ENCODE results near the gene STXBP5.

Gene STXBP5

GRCh38 chr6:147204060-147204785 is at the start of gene STXBP5:
TSS of gene STXBP5 (plus strand) at chr6:147204417. CDS start at chr6:147204533, 116 bp downstream.
- Histone ChIP-seq H3K36me3 (ENCODE audit: insufficient read depth, low read length) (no peaks in the 10 kb centered on the region), H3K4me1 (ENCODE audit: insufficient read depth, low read length) (peaks cover 15% of the 10 kb centered on the region), H3K9me3 (ENCODE audit: low read length) (no peaks in the 10 kb centered on the region), H3K4me3 (ENCODE audit: low read length) (peak within 1 kb of the TSS; percentile 70), H2AFZ (ENCODE audit: low read depth, low read length) (peak within 1 kb of the TSS; percentile 97), H3K27me3 (ENCODE audit: insufficient read depth, low read length) (no peaks in the 10 kb centered on the region)

GRCh38 chr6:147154454-147154853 is 49.8 kb upstream of the STXBP5 start:
- Histone ChIP-seq H2AFZ (ENCODE audit: low read depth, low read length) (no peak overlapping the region), H3K4me1 (ENCODE audit: insufficient read depth, low read length) (no peaks in the 10 kb centered on the region), H3K4me3 (ENCODE audit: low read length) (no peak overlapping the region), H3K36me3 (ENCODE audit: insufficient read depth, low read length) (no peaks in the 10 kb centered on the region), H3K27me3 (ENCODE audit: insufficient read depth, low read length) (no peaks in the 10 kb centered on the region), H3K9me3 (ENCODE audit: low read length) (no peaks in the 10 kb centered on the region)

DNA sequence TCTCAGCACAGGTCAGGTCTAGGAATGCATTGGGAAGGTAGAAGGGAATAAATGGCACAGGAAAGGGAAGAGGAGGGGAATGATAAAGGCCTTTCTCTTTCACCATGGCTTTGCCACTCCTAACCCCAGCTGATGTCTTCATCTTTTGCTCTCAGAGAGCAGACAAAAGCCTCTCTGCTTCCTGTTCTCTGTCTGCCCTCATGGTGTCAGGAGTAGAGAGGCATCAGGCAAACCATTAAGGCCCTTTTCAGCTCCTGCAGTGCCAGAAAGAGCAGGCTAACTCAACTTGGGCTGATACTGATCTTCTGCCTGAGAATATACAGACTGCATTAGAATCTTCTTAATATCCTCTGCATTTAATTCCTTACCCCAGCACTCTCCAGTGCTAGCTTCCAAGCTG is 48.0 kb upstream of the STXBP5 start:
- no peak overlapping the region for H3K4me3 ChIP-seq (ENCODE audit: low read length)
- no peaks in the 10 kb centered on the region for H3K36me3 ChIP-seq (ENCODE audit: insufficient read depth, low read length)
- H2AFZ ChIP-seq (ENCODE audit: low read depth, low read length), result no peak overlapping the region
- H3K27me3 ChIP-seq (ENCODE audit: insufficient read depth, low read length), result no peaks in the 10 kb centered on the region
- H3K9me3 ChIP-seq (ENCODE audit: low read length), result no peaks in the 10 kb centered on the region
- H3K4me1 ChIP-seq (ENCODE audit: insufficient read depth, low read length), result no peaks in the 10 kb centered on the region

GRCh38 chr6:147156799-147157382 is 47.3 kb upstream of the STXBP5 start:
- no peak overlapping the region for H2AFZ ChIP-seq (ENCODE audit: low read depth, low read length)

DNA sequence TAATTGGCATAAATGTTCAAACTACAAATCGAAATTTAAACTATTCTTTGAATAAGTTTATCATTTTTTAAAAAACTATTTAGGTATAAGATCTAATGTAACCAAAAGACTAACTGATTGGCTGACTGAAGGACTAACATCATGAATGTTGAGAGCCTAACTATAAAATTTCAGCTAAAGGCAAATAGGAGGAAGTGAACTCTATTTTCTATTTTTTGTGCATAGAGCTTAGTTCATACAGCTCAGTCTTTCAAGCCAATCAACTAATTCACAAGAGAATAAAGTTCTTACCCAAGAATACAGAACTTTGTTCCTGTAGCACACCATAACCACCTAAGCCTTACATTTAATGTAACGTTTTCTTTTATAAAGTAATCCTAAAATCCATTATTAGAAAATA is 46.3 kb upstream of the STXBP5 start:
- Histone ChIP-seq H3K4me3 (ENCODE audit: low read length) (no peak overlapping the region), H3K4me1 (ENCODE audit: insufficient read depth, low read length) (no peaks in the 10 kb centered on the region), H2AFZ (ENCODE audit: low read depth, low read length) (no peak overlapping the region), H3K36me3 (ENCODE audit: insufficient read depth, low read length) (no peaks in the 10 kb centered on the region), H3K9me3 (ENCODE audit: low read length) (no peaks in the 10 kb centered on the region), H3K27me3 (ENCODE audit: insufficient read depth, low read length) (no peaks in the 10 kb centered on the region)

More at GRCh38 chr6:147156799-147157382, 47.3 kb upstream of the STXBP5 start:
- Histone ChIP-seq H3K27me3 (ENCODE audit: insufficient read depth, low read length) (no peaks in the 10 kb centered on the region), H3K9me3 (ENCODE audit: low read length) (no peaks in the 10 kb centered on the region), H3K36me3 (ENCODE audit: insufficient read depth, low read length) (no peaks in the 10 kb centered on the region), H3K4me3 (ENCODE audit: low read length) (no peak overlapping the region), H3K4me1 (ENCODE audit: insufficient read depth, low read length) (no peaks in the 10 kb centered on the region)

DNA sequence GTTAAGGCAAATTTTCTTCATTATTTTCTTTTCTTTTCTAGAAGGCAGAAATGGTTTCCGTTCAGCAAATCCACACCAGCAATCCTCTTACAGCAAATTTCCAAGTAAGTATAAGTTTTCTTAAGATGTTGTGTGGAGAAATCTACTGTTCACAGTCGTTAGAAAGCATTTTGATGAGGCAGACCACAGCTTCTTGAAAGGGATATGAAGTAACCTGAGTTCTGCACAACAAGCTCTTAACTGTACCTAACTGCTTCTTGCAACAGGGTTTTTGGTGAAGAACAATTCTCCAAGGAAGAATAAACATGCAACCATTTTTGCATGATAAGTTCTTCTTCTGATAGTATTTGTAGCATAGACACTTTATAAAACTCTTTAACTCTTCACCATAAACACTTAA is 45.3 kb upstream of the STXBP5 start:
- H3K4me1 ChIP-seq (ENCODE audit: insufficient read depth, low read length), result no peaks in the 10 kb centered on the region
- no peaks in the 10 kb centered on the region for H3K36me3 ChIP-seq (ENCODE audit: insufficient read depth, low read length)
- no peak overlapping the region for H3K4me3 ChIP-seq (ENCODE audit: low read length)
- H3K9me3 ChIP-seq (ENCODE audit: low read length), result no peaks in the 10 kb centered on the region
- no peaks in the 10 kb centered on the region for H3K27me3 ChIP-seq (ENCODE audit: insufficient read depth, low read length)
- no peak overlapping the region for H2AFZ ChIP-seq (ENCODE audit: low read depth, low read length)

DNA sequence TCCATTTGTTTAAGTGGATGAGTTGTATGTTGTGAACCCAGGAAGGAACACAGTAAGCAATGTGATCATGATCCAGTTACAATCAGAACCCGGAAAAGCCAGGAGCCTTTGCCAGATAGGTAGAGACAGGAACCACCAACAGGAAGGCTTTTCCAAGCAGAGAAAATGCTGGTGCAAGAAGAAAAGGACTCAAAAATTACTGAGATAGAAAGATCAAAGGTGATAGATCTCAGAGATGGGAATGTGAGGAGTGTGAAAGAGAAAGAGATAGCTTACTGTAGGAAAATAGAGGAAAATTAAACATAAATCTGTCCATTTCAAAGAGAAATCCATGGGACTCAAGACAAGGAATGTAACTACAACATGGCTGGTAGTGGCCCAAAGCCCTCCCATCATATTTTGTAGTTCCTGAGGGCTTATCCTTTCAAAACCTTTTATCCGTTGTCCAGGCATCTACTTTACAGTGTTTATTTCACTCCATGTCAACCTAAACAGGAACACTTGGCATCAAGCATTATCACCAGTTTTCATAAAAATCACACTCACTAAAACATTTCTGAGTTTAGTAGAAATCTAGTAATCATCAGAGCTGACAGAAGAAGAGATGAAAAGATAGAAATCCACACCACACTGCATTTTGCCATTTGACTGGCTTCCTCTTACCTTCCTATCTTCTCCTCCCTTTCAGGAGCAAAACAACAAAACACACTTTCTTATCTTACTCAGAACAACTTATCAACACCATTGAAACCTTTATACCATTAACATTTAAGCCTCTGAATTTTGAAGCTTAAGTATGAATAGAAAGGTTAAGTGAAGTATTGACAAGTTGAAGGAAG is 44.5 kb upstream of the STXBP5 start:
- no peaks in the 10 kb centered on the region for H3K27me3 ChIP-seq (ENCODE audit: insufficient read depth, low read length)
- no peak overlapping the region for H2AFZ ChIP-seq (ENCODE audit: low read depth, low read length)
- no peaks in the 10 kb centered on the region for H3K36me3 ChIP-seq (ENCODE audit: insufficient read depth, low read length)
- no peaks in the 10 kb centered on the region for H3K9me3 ChIP-seq (ENCODE audit: low read length)
- H3K4me3 ChIP-seq (ENCODE audit: low read length), result no peak overlapping the region
- no peaks in the 10 kb centered on the region for H3K4me1 ChIP-seq (ENCODE audit: insufficient read depth, low read length)

GRCh38 chr6:147160593-147160992 is 43.6 kb upstream of the STXBP5 start:
- no peak overlapping the region for H2AFZ ChIP-seq (ENCODE audit: low read depth, low read length)
- no peaks in the 10 kb centered on the region for H3K9me3 ChIP-seq (ENCODE audit: low read length)
- no peak overlapping the region for H3K4me3 ChIP-seq (ENCODE audit: low read length)
- H3K27me3 ChIP-seq (ENCODE audit: insufficient read depth, low read length), result no peaks in the 10 kb centered on the region
- no peaks in the 10 kb centered on the region for H3K4me1 ChIP-seq (ENCODE audit: insufficient read depth, low read length)
- H3K36me3 ChIP-seq (ENCODE audit: insufficient read depth, low read length), result no peaks in the 10 kb centered on the region

- H2AFZ ChIP-seq (ENCODE audit: low read depth, low read length), result no peak overlapping the region
- H3K27me3 ChIP-seq (ENCODE audit: insufficient read depth, low read length), result no peaks in the 10 kb centered on the region
- no peaks in the 10 kb centered on the region for H3K4me1 ChIP-seq (ENCODE audit: insufficient read depth, low read length)
- H3K36me3 ChIP-seq (ENCODE audit: insufficient read depth, low read length), result no peaks in the 10 kb centered on the region
- no peak overlapping the region for H3K4me3 ChIP-seq (ENCODE audit: low read length)
- H3K9me3 ChIP-seq (ENCODE audit: low read length), result no peaks in the 10 kb centered on the region
Observed at GRCh38 chr6:147161253-147161973, 42.8 kb upstream of the STXBP5 start.

- Histone ChIP-seq H3K4me3 (ENCODE audit: low read length) (no peak overlapping the region), H3K9me3 (ENCODE audit: low read length) (no peaks in the 10 kb centered on the region), H2AFZ (ENCODE audit: low read depth, low read length) (no peak overlapping the region), H3K4me1 (ENCODE audit: insufficient read depth, low read length) (no peaks in the 10 kb centered on the region), H3K36me3 (ENCODE audit: insufficient read depth, low read length) (no peaks in the 10 kb centered on the region), H3K27me3 (ENCODE audit: insufficient read depth, low read length) (no peaks in the 10 kb centered on the region)
Observed at GRCh38 chr6:147161974-147162495, 42.2 kb upstream of the STXBP5 start.

GRCh38 chr6:147164761-147165160 is 39.5 kb upstream of the STXBP5 start:
- Histone ChIP-seq H3K4me3 (ENCODE audit: low read length) (no peak overlapping the region), H3K9me3 (ENCODE audit: low read length) (no peaks in the 10 kb centered on the region), H2AFZ (ENCODE audit: low read depth, low read length) (no peak overlapping the region), H3K27me3 (ENCODE audit: insufficient read depth, low read length) (no peaks in the 10 kb centered on the region), H3K4me1 (ENCODE audit: insufficient read depth, low read length) (no peaks in the 10 kb centered on the region), H3K36me3 (ENCODE audit: insufficient read depth, low read length) (no peaks in the 10 kb centered on the region)

DNA sequence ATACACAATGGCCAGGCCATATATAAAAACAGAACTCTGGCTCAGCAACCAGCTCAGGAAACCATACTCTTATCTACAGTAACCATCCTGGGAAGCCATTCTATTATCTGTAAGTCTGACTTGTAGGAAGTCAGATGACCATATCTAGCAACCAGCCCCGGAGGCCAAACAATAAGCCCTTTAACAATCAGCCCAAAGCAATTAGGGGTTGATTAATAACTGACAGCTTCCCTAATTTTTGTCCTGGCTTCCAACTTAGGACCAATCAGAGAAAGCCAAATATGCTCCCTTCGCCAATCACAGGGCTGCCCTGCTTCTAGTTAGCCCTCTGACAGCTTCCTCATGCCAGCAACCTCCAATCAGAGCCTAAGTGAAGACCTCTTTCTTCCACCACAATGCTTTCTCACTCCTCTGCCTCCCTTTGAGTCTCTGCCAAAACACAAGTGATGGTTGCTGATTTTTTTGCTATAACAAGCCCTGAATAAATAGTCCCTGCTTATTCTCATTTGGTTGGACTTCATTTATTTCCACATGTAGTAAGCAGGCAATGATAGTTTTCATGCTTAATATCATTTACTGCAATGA is 37.8 kb upstream of the STXBP5 start:
- no peak overlapping the region for H2AFZ ChIP-seq (ENCODE audit: low read depth, low read length)

More for the DNA sequence above, 37.8 kb upstream of the STXBP5 start:
- H3K4me3 ChIP-seq (ENCODE audit: low read length), result no peak overlapping the region
- no peaks in the 10 kb centered on the region for H3K9me3 ChIP-seq (ENCODE audit: low read length)
- H3K36me3 ChIP-seq (ENCODE audit: insufficient read depth, low read length), result no peaks in the 10 kb centered on the region
- no peaks in the 10 kb centered on the region for H3K27me3 ChIP-seq (ENCODE audit: insufficient read depth, low read length)
- H3K4me1 ChIP-seq (ENCODE audit: insufficient read depth, low read length), result no peaks in the 10 kb centered on the region
